Trophoblast cell (in vitro differentiated cells and primary cell): ENCODE data around the gene OR4X1. TPM values are rescaled to one million over a fixed set of nuclear protein-coding genes. Genes with fewer than 3 reads are reported as not detected.
"Not testable (repeated sequence)": the region's sequence is repeated elsewhere in the genome, so short reads cannot be mapped to it uniquely, and the experiment has no call there.

ENCODE experiments used
- DNase-seq, 2 donors: peaks; one replicate each; pipeline ENCODE4 v3.0.0-alpha.2; 2016
- H2AFZ ChIP-seq: 2 replicates; pipeline ENCODE4 v1.6.1; 2013; ENCODE audit warnings: low read length, moderate library complexity, mild to moderate bottlenecking; ENCODE audit not compliant: insufficient read depth, poor library complexity
- H2AK5ac ChIP-seq: 2 replicates; pipeline ENCODE4 v1.6.1; 2013; ENCODE audit warnings: mild to moderate bottlenecking, low read length
- H2BK120ac ChIP-seq: 2 replicates; pipeline ENCODE4 v1.6.1; 2013; ENCODE audit warnings: low read length, mild to moderate bottlenecking, moderate library complexity; ENCODE audit not compliant: insufficient read depth, poor library complexity
- H2BK12ac ChIP-seq: 2 replicates; pipeline ENCODE4 v1.6.1; 2013; ENCODE audit warnings: mild to moderate bottlenecking, low read length, moderate library complexity
- H2BK5ac ChIP-seq: 2 replicates; pipeline ENCODE4 v1.6.1; 2013; ENCODE audit warnings: low read length, low read depth, moderate library complexity, mild to moderate bottlenecking; ENCODE audit not compliant: poor library complexity
- H3K14ac ChIP-seq: 2 replicates; pipeline ENCODE4 v1.6.1; 2013; ENCODE audit warnings: mild to moderate bottlenecking, low read length
- H3K18ac ChIP-seq: 2 replicates; pipeline ENCODE4 v1.6.1; 2013; ENCODE audit warnings: mild to moderate bottlenecking, low read length
- H3K23ac ChIP-seq: 2 replicates; pipeline ENCODE4 v1.6.1; 2013; ENCODE audit warnings: low read length
- H3K27ac ChIP-seq: 2 replicates; pipeline ENCODE4 v1.5.1; 2013; ENCODE audit warnings: low read depth, mild to moderate bottlenecking, inconsistent platforms, low read length, moderate library complexity
- H3K27me3 ChIP-seq: 2 replicates; pipeline ENCODE4 v1.6.1; 2013; ENCODE audit warnings: inconsistent platforms, mild to moderate bottlenecking, low read length, moderate library complexity; ENCODE audit not compliant: insufficient read depth
- H3K36me3 ChIP-seq, 2 experiments: 1 replicate in 1 of 2; 2 replicates in 1 of 2; pipeline ENCODE4 v1.6.1; 2013; ENCODE audit warnings: low read length in 2 of 2, mild to moderate bottlenecking in 2 of 2, moderate library complexity in 1 of 2; ENCODE audit not compliant: insufficient read depth in 2 of 2, control insufficient read depth in 1 of 2
- H3K4ac ChIP-seq: 2 replicates; pipeline ENCODE4 v1.6.1; 2013; ENCODE audit warnings: low read depth, mild to moderate bottlenecking, low read length, moderate library complexity
- H3K4me1 ChIP-seq, 2 experiments: 1 replicate in 1 of 2; 2 replicates in 1 of 2; pipeline ENCODE4 v1.6.1; 2013; ENCODE audit warnings: low read length in 2 of 2, mild to moderate bottlenecking in 2 of 2, moderate library complexity in 1 of 2; ENCODE audit not compliant: insufficient read depth in 2 of 2, control insufficient read depth in 1 of 2
- H3K4me2 ChIP-seq: 2 replicates; pipeline ENCODE4 v1.6.1; 2013; ENCODE audit warnings: inconsistent platforms, mild to moderate bottlenecking, low read length, moderate library complexity
- H3K4me3 ChIP-seq: 2 replicates; pipeline ENCODE4 v1.5.1; 2013; ENCODE audit warnings: mild to moderate bottlenecking, low read depth, low read length, inconsistent platforms
- H3K79me1 ChIP-seq: one replicate; pipeline ENCODE4 v1.6.1; 2013; ENCODE audit warnings: low read length
- H3K79me2 ChIP-seq: 2 replicates; pipeline ENCODE4 v1.6.1; 2013; ENCODE audit warnings: low read length, mild to moderate bottlenecking; ENCODE audit not compliant: control insufficient read depth, insufficient read depth, poor library complexity
- H3K9ac ChIP-seq: 2 replicates; pipeline ENCODE4 v1.6.1; 2013; ENCODE audit warnings: mild to moderate bottlenecking, low read length
- H3K9me3 ChIP-seq: 2 replicates; pipeline ENCODE4 v1.6.1; 2013; ENCODE audit warnings: low read depth, mild to moderate bottlenecking, control low read depth, inconsistent platforms, low read length; ENCODE audit not compliant: insufficient read depth
- H4K12ac ChIP-seq: 2 replicates; pipeline ENCODE4 v1.6.1; 2013; ENCODE audit warnings: low read depth, mild to moderate bottlenecking, low read length, moderate library complexity
- H4K8ac ChIP-seq: 2 replicates; pipeline ENCODE4 v1.6.1; 2013; ENCODE audit warnings: low read depth, mild to moderate bottlenecking, low read length, moderate library complexity
- H4K91ac ChIP-seq: one replicate; pipeline ENCODE4 v1.6.1; 2013; ENCODE audit warnings: low read depth, mild to moderate bottlenecking, low read length, moderate library complexity
- WGBS: extraction: QIAGEN DNeasy Blood & Tissue Kit; methylation state at CpG from one replicate; pipeline ENCODE4 v1.1.7; 2013; ENCODE audit warnings: missing lambda C conversion rate; ENCODE audit not compliant: insufficient read length, insufficient coverage; ENCODE audit errors: extremely low coverage; 5-methylcytosine and 5-hydroxymethylcytosine counted together
- polyA plus RNA-seq: library from polyadenylated mRNA; stranded (reverse); fragments of 200-250 nt; gene quantifications from 2 replicates; pipeline ENCODE4 v1.2.3, GENCODE V29; 2013

Gene OR4X1
- not detected in 2 replicates for polyA plus RNA-seq

GRCh38 chr11:48263423-48263911, at the start of gene OR4X1:
TSS of gene OR4X1 (plus strand) at chr11:48263861. CDS start at chr11:48263861, 0 bp downstream.
- Histone ChIP-seq H2AFZ (no peak within 1 kb of the TSS), H3K27me3 (no peaks in the 10 kb centered on the region), H4K12ac (no peak within 1 kb of the TSS), H4K91ac (no peak within 1 kb of the TSS), H2BK5ac (no peak within 1 kb of the TSS), H2BK12ac (no peak within 1 kb of the TSS), H3K79me2 (no peaks in the 10 kb centered on the region), H3K18ac (no peak within 1 kb of the TSS), H4K8ac (no peak within 1 kb of the TSS), H3K4me1 (no peaks in the 10 kb centered on the region), H2AK5ac (no peak within 1 kb of the TSS), H3K4ac (no peak within 1 kb of the TSS), H3K14ac (no peak within 1 kb of the TSS), H3K9me3 (peaks cover 14% of the 10 kb centered on the region), H3K4me3 (no peak within 1 kb of the TSS), H3K23ac (no peak within 1 kb of the TSS), H3K36me3 (no peaks in the 10 kb centered on the region), H3K9ac (no peak within 1 kb of the TSS), H3K27ac (no peak within 1 kb of the TSS), H3K79me1 (no peaks in the 10 kb centered on the region), H3K4me2 (no peak within 1 kb of the TSS), H2BK120ac (no peak within 1 kb of the TSS)
- no CpG with 5 or more reads among the region's 3 CpGs for WGBS
- DNase-seq, result no peak

- no peaks in the 10 kb centered on the region for H3K36me3 ChIP-seq
- H3K4me1 ChIP-seq, result no peaks in the 10 kb centered on the region
- H3K4ac ChIP-seq, result no peak within 1 kb of the TSS
- H3K23ac ChIP-seq, result peak within 1 kb of the TSS; percentile 74
- H3K79me2 ChIP-seq, result no peaks in the 10 kb centered on the region
- H3K14ac ChIP-seq, result no peak within 1 kb of the TSS
- H3K9me3 ChIP-seq, result peaks cover 9% of the 10 kb centered on the region
- no peaks in the 10 kb centered on the region for H3K27me3 ChIP-seq
- no peak within 1 kb of the TSS for H4K91ac ChIP-seq
- no peak within 1 kb of the TSS for H4K8ac ChIP-seq
- H3K18ac ChIP-seq, result no peak within 1 kb of the TSS
- H2BK12ac ChIP-seq, result no peak within 1 kb of the TSS
- H2AFZ ChIP-seq, result no peak within 1 kb of the TSS
- H2AK5ac ChIP-seq, result no peak within 1 kb of the TSS
- WGBS, result no CpG with 5 or more reads among the region's 2 CpGs
- no peak within 1 kb of the TSS for H3K27ac ChIP-seq
- DNase-seq, result no peak
- no peak within 1 kb of the TSS for H3K4me2 ChIP-seq
- no peak within 1 kb of the TSS for H4K12ac ChIP-seq
- H2BK120ac ChIP-seq, result no peak within 1 kb of the TSS
- no peaks in the 10 kb centered on the region for H3K79me1 ChIP-seq
- H2BK5ac ChIP-seq, result no peak within 1 kb of the TSS
- no peak within 1 kb of the TSS for H3K4me3 ChIP-seq
- H3K9ac ChIP-seq, result peak within 1 kb of the TSS; percentile 58
These were observed 47.2 kb upstream of the OR4X1 start, which contains the start of gene OR4B1 for GRCh38 chr11:48216510-48216909. TSS of gene OR4B1 (plus strand) at chr11:48216810. CDS start at chr11:48216810, 0 bp downstream.

- no peak overlapping the region for H2BK12ac ChIP-seq
- no peaks in the 10 kb centered on the region for H3K4me1 ChIP-seq
- no CpG with 5 or more reads among the region's 18 CpGs for WGBS
- H3K27ac ChIP-seq, result no peak overlapping the region
- no peak overlapping the region for H3K4me2 ChIP-seq
- H3K79me2 ChIP-seq, result no peaks in the 10 kb centered on the region
- peaks cover 19% of the 10 kb centered on the region for H3K9me3 ChIP-seq
- H3K9ac ChIP-seq, result no peak overlapping the region
- H3K27me3 ChIP-seq, result no peaks in the 10 kb centered on the region
- no peak overlapping the region for H3K4ac ChIP-seq
- H3K18ac ChIP-seq, result no peak overlapping the region
- H2AFZ ChIP-seq, result no peak overlapping the region
- no peak overlapping the region for H2BK120ac ChIP-seq
- no peaks in the 10 kb centered on the region for H3K36me3 ChIP-seq
- no peaks in the 10 kb centered on the region for H3K79me1 ChIP-seq
- H4K91ac ChIP-seq, result no peak overlapping the region
- H2AK5ac ChIP-seq, result no peak overlapping the region
- no peak overlapping the region for H4K12ac ChIP-seq
- no peak overlapping the region for H3K4me3 ChIP-seq
- H3K14ac ChIP-seq, result no peak overlapping the region
- no peak overlapping the region for H4K8ac ChIP-seq
- no peak overlapping the region for H2BK5ac ChIP-seq
- DNase-seq, result no peak
- H3K23ac ChIP-seq, result no peak overlapping the region
These were observed 34.9 kb upstream of the OR4X1 start for GRCh38 chr11:48228761-48229160.

- H3K27me3 ChIP-seq, H2BK5ac ChIP-seq, H3K9ac ChIP-seq, H3K79me1 ChIP-seq, H4K12ac ChIP-seq, H3K36me3 ChIP-seq, H3K4ac ChIP-seq, H3K14ac ChIP-seq, H2BK120ac ChIP-seq, H3K27ac ChIP-seq, H2AK5ac ChIP-seq, H3K79me2 ChIP-seq, H3K23ac ChIP-seq, H2AFZ ChIP-seq, DNase-seq, H4K91ac ChIP-seq, H4K8ac ChIP-seq, H3K4me3 ChIP-seq, H3K4me1 ChIP-seq, H3K18ac ChIP-seq, H2BK12ac ChIP-seq, H3K4me2 ChIP-seq: not testable (repeated sequence)
- peaks cover 19% of the 10 kb centered on the region for H3K9me3 ChIP-seq
- no CpG with 5 or more reads among the region's 11 CpGs for WGBS
These were observed 33.6 kb upstream of the OR4X1 start for GRCh38 chr11:48230057-48230456.
